HG02970 (cell line): ENCODE data around the gene TARP.
"Not testable (repeated sequence)": the region's sequence is repeated elsewhere in the genome, so short reads cannot be mapped to it uniquely, and the experiment has no call there.

Experiments used
- ATAC-seq: cut with Tn5 transposase; IDR thresholded peaks from one replicate; pipeline ENCODE4 v1.9.1; 2021; ENCODE audit warnings: mild to moderate bottlenecking, moderate library complexity, moderate number of reproducible peaks; ENCODE audit not compliant: unreplicated experiment, low FRiP score

Gene TARP

GRCh38 chr7:38300175-38300574, 26.7 kb upstream of the TARP start:
- ATAC-seq, result no peak

- ATAC-seq, result no peak
Observed at GRCh38 chr7:38299275-38299931, 26.0 kb upstream of the TARP start.

- no peak for ATAC-seq
Observed at GRCh38 chr7:38296059-38296857, 22.8 kb upstream of the TARP start.

GRCh38 chr7:38294926-38295325, 21.5 kb upstream of the TARP start:
- no peak for ATAC-seq

- ATAC-seq, result no peak
Observed at GRCh38 chr7:38292442-38292841, 19.0 kb upstream of the TARP start.

GRCh38 chr7:38291650-38292049, 18.2 kb upstream of the TARP start:
- no peak for ATAC-seq

- no peak for ATAC-seq
Observed at GRCh38 chr7:38291117-38291647, 17.7 kb upstream of the TARP start.

- no peak for ATAC-seq
Observed at GRCh38 chr7:38284553-38284952, 11.1 kb upstream of the TARP start.

GRCh38 chr7:38283809-38284208, 10.4 kb upstream of the TARP start:
- no peak for ATAC-seq

- ATAC-seq, result no peak
Observed at GRCh38 chr7:38283107-38283506, 9.7 kb upstream of the TARP start.

GRCh38 chr7:38282081-38282480, 8.6 kb upstream of the TARP start:
- ATAC-seq, result no peak

- ATAC-seq, result no peak
Observed at GRCh38 chr7:38281266-38281665, 7.8 kb upstream of the TARP start.

- no peak for ATAC-seq
Observed at GRCh38 chr7:38280707-38281106, 7.3 kb upstream of the TARP start.

- ATAC-seq, result no peak
Observed at GRCh38 chr7:38280000-38280399, 6.6 kb upstream of the TARP start.

- ATAC-seq, result no peak
Observed at GRCh38 chr7:38276096-38276877, 2.9 kb upstream of the TARP start.

- no peak for ATAC-seq
Observed at GRCh38 chr7:38274927-38275620, 1.6 kb upstream of the TARP start.

GRCh38 chr7:38274486-38274885, 1.1 kb upstream of the TARP start:
- ATAC-seq, result no peak

GRCh38 chr7:38270405-38270804, 3.0 kb downstream of the TARP start:
- not testable (repeated sequence) for ATAC-seq

- ATAC-seq, result not testable (repeated sequence)
Observed at GRCh38 chr7:38269704-38270346, 3.6 kb downstream of the TARP start.

- not testable (repeated sequence) for ATAC-seq
Observed at GRCh38 chr7:38265958-38266357, 7.5 kb downstream of the TARP start.
